H1 (cell line): ENCODE results near the gene PRTG. TPM values are rescaled to one million over a fixed set of nuclear protein-coding genes. Genes with fewer than 3 reads are reported as not detected.

Source experiments
- CBX8 ChIP-seq: fragments of 300-800, 300-1000 bp; sonication (generic); IDR thresholded peaks from 2 replicates; pipeline ENCODE4 v1.7.1; 2016; ENCODE audit warnings: low read depth, low read length, borderline replicate concordance
- POLR2A ChIP-seq, 2 experiments: IDR thresholded peaks; 1 replicate in 1 of 2; 2 replicates in 1 of 2; pipeline ENCODE4 v1.6.1; 2011; ENCODE audit warnings: low read depth in 2 of 2, low read length in 2 of 2, mild to moderate bottlenecking in 2 of 2; ENCODE audit errors: control extremely low read depth in 1 of 2
- SUZ12 ChIP-seq: fragments of 200-600 bp; sonication (generic); IDR thresholded peaks from 2 replicates; pipeline ENCODE4 v1.6.1; 2012; ENCODE audit warnings: mild to moderate bottlenecking, inconsistent platforms, low read length, moderate library complexity, mixed read lengths
- polyA plus RNA-seq, 7 experiments: library from polyadenylated mRNA; depleted of rRNA in 3 of 7; stranded (reverse) in 5 of 7; unstranded in 2 of 7; fragments of >200 nt in 5 of 7; fragments of 200-250 nt in 2 of 7; gene quantifications; 1 replicate in 5 of 7; 2 replicates in 1 of 7; 4 replicates in 1 of 7; pipeline versions ENCODE4 v1.2.1 to v1.2.3, GENCODE V29; 2011 to 2013; ENCODE audit warnings: missing spikeins in 2 of 7, mixed read lengths in 2 of 7
- total RNA-seq: library from RNA; stranded (reverse); fragmentation: NEBNext Ultra II Directional; extraction: Animal tissue kit (Norgen Biotek cat#: 25700); gene quantifications from 2 replicates; pipeline ENCODE4 v1.2.1, GENCODE V29; 2021

PRTG gene
- total and polyA plus RNA-seq, 2 of the 8 experiments (the other 6 are each of a cell fraction or from before 2014, with no cell fraction given), result 3.1 to 3.2 TPM

DNA sequence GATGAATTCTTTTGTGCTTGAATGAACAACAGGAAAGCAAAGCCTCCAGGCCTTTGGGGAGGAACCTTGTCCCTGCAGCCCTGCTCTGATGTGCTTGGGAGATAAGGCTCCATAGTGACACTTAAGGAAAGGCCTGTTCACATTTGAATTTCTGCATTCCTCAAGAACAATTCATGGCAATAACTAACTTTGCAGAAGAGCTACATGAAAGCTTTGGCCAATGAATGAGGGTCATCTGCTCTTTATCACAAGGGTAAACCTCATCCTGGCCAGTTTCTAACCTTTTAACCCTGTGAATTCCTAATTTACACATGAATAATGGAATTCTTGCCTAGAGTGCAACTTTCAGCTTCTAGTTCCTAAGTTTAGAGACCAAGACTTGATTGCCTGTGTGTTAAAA lies 5.6 kb downstream of the PRTG start (continued):
- no peak for TF ChIP-seq CBX8
- no peak for TF ChIP-seq POLR2A (IDR thresholded peaks at IDR 0.05; ENCODE audit: control extremely low read depth in 1 of 2, low read depth in 2 of 2, low read length in 2 of 2)
- no peak for TF ChIP-seq SUZ12
